RWPE2 (cell line): ENCODE data around the gene GOLGA6D.
"Not testable (repeated sequence)": the region's sequence is repeated elsewhere in the genome, so short reads cannot be mapped to it uniquely, and the experiment has no call there.

Source experiments
- ATAC-seq: fragments of 200-7000 bp; cut with Tn5 transposase; 3 replicates; pipeline ENCODE4 v1.9.1; 2021; ENCODE audit warnings: low read depth
- DNase-seq: peaks from one replicate; pipeline ENCODE4 v3.0.0-alpha.2; 2020; ENCODE audit warnings: low spot score
- H3K27ac ChIP-seq: fragments of 450-650 bp; 2 replicates; pipeline ENCODE4 v1.5.1; 2017; ENCODE audit warnings: mild to moderate bottlenecking; ENCODE audit not compliant: poor library complexity, severe bottlenecking
- H3K27me3 ChIP-seq: fragments of 250-450 bp; sonication (Bioruptor Pico); 2 replicates; pipeline ENCODE4 v1.5.1; 2021; ENCODE audit warnings: mild to moderate bottlenecking, moderate library complexity; ENCODE audit not compliant: insufficient read depth, poor library complexity, severe bottlenecking
- H3K36me3 ChIP-seq: fragments of 250-450 bp; sonication (Bioruptor Pico); 2 replicates; pipeline ENCODE4 v1.5.1; 2020; ENCODE audit warnings: low read depth, mild to moderate bottlenecking, moderate library complexity
- H3K4me1 ChIP-seq: fragments of 250-450 bp; sonication (Bioruptor Pico); 2 replicates; pipeline ENCODE4 v1.5.1; 2021; ENCODE audit warnings: mild to moderate bottlenecking, moderate library complexity; ENCODE audit not compliant: insufficient read depth, poor library complexity, severe bottlenecking
- H3K4me3 ChIP-seq: fragments of 250-450 bp; sonication (Bioruptor Pico); 2 replicates; pipeline ENCODE4 v1.5.1; 2021; ENCODE audit warnings: mild to moderate bottlenecking, moderate library complexity; ENCODE audit not compliant: severe bottlenecking
- H3K9me3 ChIP-seq: fragments of 250-450 bp; sonication (Bioruptor Pico); 2 replicates; pipeline ENCODE4 v1.5.1; 2021; ENCODE audit warnings: mild to moderate bottlenecking, moderate library complexity; ENCODE audit not compliant: severe bottlenecking
- TF ChIP-seq, protein P1 (sequence below): fragments of 450-650 bp; IDR thresholded peaks from one replicate; pipeline ENCODE4 v1.5.1; 2017; ENCODE audit warnings: mild to moderate bottlenecking, moderate library complexity; ENCODE audit not compliant: poor library complexity, severe bottlenecking

The GOLGA6D gene

GRCh38 chr15:75302318-75302717 is 19.7 kb downstream of the GOLGA6D start:
- no peaks in the 10 kb centered on the region for H3K4me1 ChIP-seq
- no peak overlapping the region for H3K4me3 ChIP-seq
- ATAC-seq (no peak), DNase-seq (no peak)
- H3K27ac ChIP-seq, result no peak overlapping the region
- H3K27me3 ChIP-seq, result peaks cover 12% of the 10 kb centered on the region
- H3K36me3 ChIP-seq, result no peaks in the 10 kb centered on the region
- TF ChIP-seq, protein P1, sequence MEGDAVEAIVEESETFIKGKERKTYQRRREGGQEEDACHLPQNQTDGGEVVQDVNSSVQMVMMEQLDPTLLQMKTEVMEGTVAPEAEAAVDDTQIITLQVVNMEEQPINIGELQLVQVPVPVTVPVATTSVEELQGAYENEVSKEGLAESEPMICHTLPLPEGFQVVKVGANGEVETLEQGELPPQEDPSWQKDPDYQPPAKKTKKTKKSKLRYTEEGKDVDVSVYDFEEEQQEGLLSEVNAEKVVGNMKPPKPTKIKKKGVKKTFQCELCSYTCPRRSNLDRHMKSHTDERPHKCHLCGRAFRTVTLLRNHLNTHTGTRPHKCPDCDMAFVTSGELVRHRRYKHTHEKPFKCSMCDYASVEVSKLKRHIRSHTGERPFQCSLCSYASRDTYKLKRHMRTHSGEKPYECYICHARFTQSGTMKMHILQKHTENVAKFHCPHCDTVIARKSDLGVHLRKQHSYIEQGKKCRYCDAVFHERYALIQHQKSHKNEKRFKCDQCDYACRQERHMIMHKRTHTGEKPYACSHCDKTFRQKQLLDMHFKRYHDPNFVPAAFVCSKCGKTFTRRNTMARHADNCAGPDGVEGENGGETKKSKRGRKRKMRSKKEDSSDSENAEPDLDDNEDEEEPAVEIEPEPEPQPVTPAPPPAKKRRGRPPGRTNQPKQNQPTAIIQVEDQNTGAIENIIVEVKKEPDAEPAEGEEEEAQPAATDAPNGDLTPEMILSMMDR, result no peak
- no peaks in the 10 kb centered on the region for H3K9me3 ChIP-seq

- ATAC-seq, H3K9me3 ChIP-seq, H3K4me3 ChIP-seq, DNase-seq, H3K36me3 ChIP-seq, H3K4me1 ChIP-seq, H3K27ac ChIP-seq: not testable (repeated sequence)
- H3K27me3 ChIP-seq, result peaks cover 12% of the 10 kb centered on the region
These were observed 20.1 kb downstream of the GOLGA6D start for GRCh38 chr15:75302753-75303152.

DNA sequence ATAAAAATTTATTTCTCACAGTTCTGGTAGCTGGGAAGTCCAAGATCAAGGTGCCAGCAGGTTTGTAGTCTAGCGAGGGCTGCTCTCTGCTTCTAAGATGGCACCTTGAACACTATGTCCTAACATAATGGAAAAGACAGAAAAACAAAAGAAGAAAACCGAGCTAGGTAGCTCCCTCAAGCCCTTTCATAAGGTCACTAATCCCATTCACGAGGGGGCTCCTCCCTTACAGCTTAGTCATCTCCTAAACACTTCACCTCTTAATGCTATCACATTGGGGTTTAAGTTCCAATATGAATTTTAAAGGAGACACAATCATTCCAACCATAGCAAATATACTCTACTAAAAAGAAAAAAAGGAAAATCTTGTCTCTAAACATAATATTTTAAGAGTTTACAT is 23.6 kb downstream of the GOLGA6D start:
- ATAC-seq (no peak), DNase-seq (no peak)
- H3K4me1 ChIP-seq, result no peaks in the 10 kb centered on the region
- no peak overlapping the region for H3K27ac ChIP-seq
- H3K27me3 ChIP-seq, result peaks cover 12% of the 10 kb centered on the region
- no peaks in the 10 kb centered on the region for H3K36me3 ChIP-seq
- TF ChIP-seq, protein P1, result no peak
- H3K4me3 ChIP-seq, result no peak overlapping the region
- no peaks in the 10 kb centered on the region for H3K9me3 ChIP-seq

- no peak overlapping the region for H3K4me3 ChIP-seq
- H3K4me1 ChIP-seq, result no peaks in the 10 kb centered on the region
- no peaks in the 10 kb centered on the region for H3K36me3 ChIP-seq
- H3K9me3 ChIP-seq, result no peaks in the 10 kb centered on the region
- peak; percentile 82 for DNase-seq
- peaks cover 12% of the 10 kb centered on the region for H3K27me3 ChIP-seq
- H3K27ac ChIP-seq, result no peak overlapping the region
- peak; percentile 93 for ATAC-seq
- TF ChIP-seq, protein P1, result peak; percentile 68
These were observed 25.2 kb downstream of the GOLGA6D start for GRCh38 chr15:75307778-75308390.

- no peaks in the 10 kb centered on the region for H3K36me3 ChIP-seq
- ATAC-seq, result no peak
- DNase-seq, result no peak
- TF ChIP-seq, protein P1, result no peak
- peaks cover 2% of the 10 kb centered on the region for H3K27me3 ChIP-seq
- no peaks in the 10 kb centered on the region for H3K9me3 ChIP-seq
- no peaks in the 10 kb centered on the region for H3K4me1 ChIP-seq
- H3K27ac ChIP-seq, result no peak overlapping the region
- no peak overlapping the region for H3K4me3 ChIP-seq
These were observed 27.1 kb downstream of the GOLGA6D start for GRCh38 chr15:75309711-75310110.

GRCh38 chr15:75312548-75312947 is 29.9 kb downstream of the GOLGA6D start:
- not testable (repeated sequence) for H3K27ac ChIP-seq, DNase-seq, H3K4me3 ChIP-seq, H3K4me1 ChIP-seq, H3K36me3 ChIP-seq, H3K9me3 ChIP-seq, ATAC-seq, H3K27me3 ChIP-seq
